GM19463 (cell line): ENCODE data around the gene REPS1.
A peak's percentile ranks its signal among the peaks of the same experiment; 100 is the strongest.
"Not testable (repeated sequence)": the region's sequence is repeated elsewhere in the genome, so short reads cannot be mapped to it uniquely, and the experiment has no call there.

Experiments
- ATAC-seq: cut with Tn5 transposase; IDR thresholded peaks from one replicate; pipeline ENCODE4 v1.9.1; 2021; ENCODE audit warnings: mild to moderate bottlenecking, moderate library complexity; ENCODE audit not compliant: unreplicated experiment

REPS1 gene

GRCh38 chr6:138943089-138943625 lies 44.9 kb downstream of the REPS1 start:
- no peak for ATAC-seq

GRCh38 chr6:138936873-138937272 lies 51.2 kb downstream of the REPS1 start:
- ATAC-seq = not testable (repeated sequence)

DNA sequence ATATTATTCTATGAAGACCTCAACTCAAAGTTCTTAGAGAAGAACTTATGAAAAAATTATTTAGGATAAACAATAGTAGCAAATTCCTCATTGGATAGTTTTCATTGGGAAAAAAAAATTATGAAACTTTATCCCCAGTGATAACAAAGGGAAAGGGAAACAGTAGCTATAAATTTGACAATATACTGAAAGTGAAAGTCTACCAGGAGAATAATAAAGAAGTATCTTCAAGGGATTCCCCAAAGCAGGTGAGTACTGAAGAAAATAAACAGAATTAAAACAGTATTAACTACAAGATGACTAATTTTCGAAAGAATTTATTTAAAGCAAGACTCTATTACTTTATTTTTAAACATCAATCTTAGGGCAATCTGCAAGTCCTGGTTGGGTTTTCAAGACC lies 56.4 kb downstream of the REPS1 start:
- no peak for ATAC-seq

GRCh38 chr6:138926579-138926978 lies 61.5 kb downstream of the REPS1 start:
- no peak for ATAC-seq

DNA sequence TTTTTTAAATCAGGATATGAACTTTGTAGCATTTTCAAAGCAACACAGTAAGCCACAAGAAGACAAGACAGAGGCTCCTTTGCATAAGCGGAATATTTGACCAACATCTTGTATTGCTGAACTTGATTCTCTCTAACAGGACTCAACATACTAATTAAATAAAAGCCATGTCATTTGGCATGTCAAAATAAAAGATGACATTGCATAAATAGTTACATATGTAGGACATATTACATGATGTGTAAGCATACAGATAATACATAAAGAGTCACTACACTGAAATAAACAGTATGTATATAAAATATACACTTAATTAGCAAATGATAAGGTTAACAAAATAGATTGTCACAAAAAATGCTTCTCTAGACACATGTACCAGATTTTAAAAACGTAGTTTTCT lies 62.2 kb downstream of the REPS1 start:
- no peak for ATAC-seq

DNA sequence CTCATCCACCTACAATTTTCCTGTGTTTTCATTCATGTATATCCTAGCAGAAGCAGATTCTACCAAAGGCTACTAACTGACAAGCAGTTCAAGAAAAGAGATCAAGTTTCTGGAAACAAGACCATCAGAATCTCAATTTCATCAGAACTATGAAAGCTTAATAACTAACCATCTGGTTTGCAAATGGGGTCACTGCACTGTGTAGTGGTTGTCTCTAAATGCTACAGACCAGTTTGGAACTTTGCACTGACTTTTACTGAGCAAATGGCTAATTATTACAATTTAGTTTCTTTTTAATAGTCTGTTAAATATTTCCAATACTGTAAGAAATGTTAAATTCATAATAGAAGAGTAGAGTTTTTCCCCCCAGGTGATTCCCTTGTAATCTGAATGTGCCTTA lies 64.5 kb downstream of the REPS1 start:
- ATAC-seq = no peak

- no peak for ATAC-seq
These were observed 67.1 kb downstream of the REPS1 start for GRCh38 chr6:138920906-138921305.

GRCh38 chr6:138914701-138915100 lies 73.4 kb downstream of the REPS1 start:
- ATAC-seq = no peak

GRCh38 chr6:138912308-138912707 lies 75.7 kb downstream of the REPS1 start:
- ATAC-seq = no peak

DNA sequence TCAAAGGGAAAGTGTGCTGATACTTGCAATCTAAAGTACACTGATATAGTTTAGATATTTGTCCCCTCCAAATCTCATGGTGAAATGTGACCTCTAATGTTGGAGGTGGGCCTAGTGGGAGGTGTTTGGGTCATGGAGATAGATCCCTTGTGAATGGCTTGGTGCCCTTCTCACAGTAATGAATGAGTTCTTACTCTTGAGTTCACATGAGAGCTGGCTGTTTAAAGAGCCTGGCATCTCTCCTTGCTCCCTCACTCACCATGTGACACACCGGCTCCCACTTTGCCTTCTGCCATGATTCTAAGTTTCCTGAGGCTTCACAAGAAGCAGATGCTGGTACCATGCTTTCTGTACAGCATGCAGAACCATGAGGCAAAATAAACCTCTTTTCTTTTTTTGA lies 78.1 kb downstream of the REPS1 start:
- ATAC-seq = no peak

DNA sequence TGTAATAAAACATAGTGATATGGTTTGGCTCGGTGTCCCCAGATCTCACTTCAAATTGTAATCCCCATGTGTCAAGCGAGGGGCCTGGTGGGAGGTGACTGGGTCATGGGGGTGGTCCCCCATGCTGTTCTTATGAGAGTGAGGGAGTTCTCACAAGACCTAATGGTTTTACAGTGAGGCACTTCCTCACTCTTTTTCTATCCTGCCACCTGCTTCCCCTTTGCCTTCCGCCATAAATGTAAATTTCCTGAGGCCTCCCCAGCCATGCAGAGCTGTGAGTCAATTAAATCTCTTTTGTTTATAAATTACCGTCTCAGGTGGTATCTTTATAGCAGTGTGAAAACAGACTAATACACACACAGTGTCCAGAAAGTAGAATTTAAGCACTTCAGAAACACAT lies 78.5 kb downstream of the REPS1 start:
- no peak for ATAC-seq

DNA sequence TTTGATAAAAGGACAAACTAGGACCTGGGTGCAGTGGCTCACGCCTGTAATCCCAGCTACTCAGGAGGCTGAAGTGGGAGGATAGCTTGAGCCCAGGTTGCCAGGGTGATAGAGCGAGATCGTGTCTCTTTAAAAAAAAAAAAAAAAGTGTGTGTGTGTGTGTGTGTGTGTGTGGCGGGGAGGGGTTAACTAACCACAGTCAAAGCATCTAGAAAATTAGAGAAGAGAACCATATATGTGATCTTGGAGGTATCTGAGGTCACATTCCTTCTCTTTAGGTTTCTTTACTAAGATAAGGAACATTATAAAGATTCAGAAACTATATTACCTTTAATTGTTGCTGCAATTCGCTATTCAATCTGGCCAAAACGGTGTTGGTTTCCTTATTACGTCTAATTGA lies 80.9 kb downstream of the REPS1 start:
- no peak for ATAC-seq

DNA sequence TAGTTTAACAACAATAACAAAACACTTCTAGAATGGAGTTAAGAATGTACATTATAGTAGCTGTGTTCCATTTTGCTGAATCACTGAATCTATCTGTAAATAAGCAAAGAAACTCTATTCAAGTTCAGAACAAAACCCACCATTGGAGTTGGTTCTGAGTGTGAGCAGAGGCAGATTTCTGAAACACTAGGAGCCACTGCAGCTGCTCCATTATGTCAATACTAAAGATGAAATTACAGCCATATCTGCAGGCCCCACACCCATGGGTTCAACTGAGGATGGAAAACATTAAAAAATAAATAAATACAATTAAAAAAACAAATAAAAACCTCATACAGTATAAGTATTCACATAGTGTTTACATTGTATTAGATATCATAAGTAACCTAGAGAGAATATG lies 91.0 kb downstream of the REPS1 start:
- ATAC-seq = no peak

DNA sequence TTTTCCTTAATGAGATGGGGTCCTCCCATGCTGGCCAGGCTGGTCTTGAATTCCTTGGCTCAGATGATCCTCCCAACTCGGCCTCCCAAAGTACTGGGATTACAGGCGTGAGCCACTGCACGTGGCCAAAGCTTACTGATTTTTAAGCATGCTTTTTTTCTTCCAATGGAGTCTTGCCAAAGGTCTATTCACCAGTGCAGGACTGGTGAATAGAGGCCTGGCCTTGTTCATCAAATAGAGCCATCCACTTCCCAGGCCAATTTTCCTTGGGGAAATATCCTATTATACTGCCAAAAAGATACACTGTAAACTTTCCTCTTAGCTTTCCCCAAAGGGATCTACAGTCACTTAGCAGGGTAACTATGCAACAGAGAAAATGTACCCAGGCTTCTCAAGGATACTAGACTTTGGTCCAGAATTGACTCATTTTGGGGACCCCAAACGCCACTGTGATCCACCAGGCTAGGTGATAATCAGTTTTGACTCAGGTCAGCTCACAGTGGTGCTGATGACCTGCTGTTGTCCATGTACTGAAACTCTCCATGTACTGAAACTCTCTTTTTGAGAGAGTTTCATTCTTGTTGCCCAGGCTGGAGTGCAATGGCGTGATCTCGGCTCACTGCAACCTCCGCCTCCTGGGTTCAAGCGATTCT lies 91.8 kb downstream of the REPS1 start:
- no peak for ATAC-seq

DNA sequence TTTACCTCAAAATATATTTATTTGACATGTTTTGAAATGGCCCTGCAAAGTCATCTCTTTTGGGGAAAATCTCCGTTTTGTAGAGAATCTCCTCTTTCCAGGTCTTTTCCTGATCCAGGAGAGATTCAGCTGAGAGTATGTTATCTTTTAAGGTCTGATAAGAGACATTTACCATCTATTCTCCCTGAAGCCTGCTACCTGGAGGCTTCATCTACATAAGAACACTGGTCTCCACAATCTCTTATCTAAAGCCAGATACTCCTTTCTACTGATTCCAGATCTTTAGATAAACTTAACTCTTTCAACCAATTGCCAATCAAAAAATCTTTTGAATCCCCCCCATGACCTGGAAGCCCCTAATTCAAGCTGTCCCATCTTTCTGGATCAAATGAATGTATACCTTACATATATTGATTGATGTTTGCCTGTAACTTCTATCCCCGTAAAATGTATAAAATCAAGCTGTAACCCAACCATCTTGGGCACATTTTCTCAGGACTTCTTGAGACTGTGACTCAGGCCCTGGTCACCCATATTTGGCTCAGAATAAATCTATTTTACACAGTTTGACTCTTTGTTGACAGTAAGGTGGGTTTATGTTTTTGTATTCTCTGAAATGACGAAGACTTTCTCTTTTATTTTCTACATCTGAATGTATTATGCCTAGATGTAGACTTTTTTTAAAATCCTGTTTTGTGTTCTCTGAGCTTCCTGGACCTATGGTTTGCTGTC lies 96.6 kb downstream of the REPS1 start:
- no peak for ATAC-seq

- ATAC-seq = no peak
These were observed 102.8 kb downstream of the REPS1 start for GRCh38 chr6:138885156-138885819.

DNA sequence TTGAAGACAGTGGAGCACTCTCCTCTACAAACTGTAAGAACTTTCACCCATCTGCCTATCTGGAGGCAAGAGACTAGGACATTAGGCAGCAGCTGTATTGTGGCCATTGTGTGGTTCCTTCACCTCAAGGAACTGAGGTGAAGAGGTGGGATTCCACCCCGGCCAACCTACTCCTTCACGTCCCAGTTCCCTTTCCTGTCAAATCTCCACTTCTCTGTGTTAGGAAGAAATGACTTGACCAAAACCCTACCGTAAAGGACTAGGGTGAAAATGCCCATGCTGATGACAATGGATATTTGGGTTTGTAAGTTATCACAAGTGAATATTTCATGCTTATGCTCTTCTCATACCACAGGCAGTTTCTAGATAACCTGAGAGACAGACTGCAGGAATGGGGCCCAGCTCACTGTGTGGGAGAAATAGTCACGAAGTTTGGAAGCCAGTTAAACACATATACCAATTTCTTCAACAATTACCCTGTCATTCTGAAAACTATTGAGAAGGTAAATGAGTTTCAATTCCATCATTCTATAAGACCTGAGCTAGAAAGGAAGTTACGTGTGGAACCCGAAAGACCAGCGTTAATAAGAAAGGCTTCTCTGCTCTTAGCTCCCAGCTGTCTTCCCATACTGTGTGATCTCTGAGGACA lies 105.6 kb downstream of the REPS1 start:
- ATAC-seq = peak; percentile 73

GRCh38 chr6:138873191-138873590 lies 114.9 kb downstream of the REPS1 start:
- ATAC-seq = no peak

DNA sequence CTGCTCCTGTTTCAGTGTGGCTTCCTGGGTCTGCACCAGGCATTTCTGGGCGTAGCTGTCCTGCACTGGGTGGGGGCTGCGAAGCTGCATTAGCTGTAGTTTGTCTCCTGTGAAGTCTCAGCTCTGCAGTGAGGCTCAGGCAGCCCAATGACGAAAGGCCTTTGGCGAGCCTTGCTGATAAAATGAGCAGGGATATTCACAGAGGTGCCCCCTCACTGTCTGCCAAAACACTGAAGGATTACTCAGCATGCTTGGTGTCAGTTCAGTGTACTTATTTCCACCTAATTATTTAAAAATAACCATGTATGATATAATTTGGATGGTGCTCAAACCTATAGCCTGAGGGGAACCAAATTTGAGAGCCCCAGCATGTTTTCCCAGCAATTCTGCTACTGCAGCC lies 118.7 kb downstream of the REPS1 start:
- no peak for ATAC-seq

DNA sequence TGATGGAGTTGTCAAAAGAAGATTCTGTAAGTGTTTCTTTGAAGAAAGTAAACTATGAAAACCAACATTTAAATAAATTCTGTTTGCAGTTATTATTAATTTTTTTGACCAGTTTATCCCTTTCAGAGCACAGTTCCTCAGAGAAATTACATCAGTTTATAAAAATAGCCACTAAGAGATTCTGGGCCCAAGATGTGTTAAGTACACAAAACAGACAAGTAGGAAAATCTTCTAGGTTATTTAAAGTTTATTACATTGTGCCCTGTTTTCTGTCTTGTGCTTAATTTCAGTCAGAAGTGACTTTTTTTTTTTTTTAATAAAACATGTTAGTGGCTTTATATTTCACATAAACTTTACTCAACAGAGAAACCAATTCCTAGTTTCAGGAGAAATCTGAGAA lies 119.9 kb downstream of the REPS1 start:
- no peak for ATAC-seq

DNA sequence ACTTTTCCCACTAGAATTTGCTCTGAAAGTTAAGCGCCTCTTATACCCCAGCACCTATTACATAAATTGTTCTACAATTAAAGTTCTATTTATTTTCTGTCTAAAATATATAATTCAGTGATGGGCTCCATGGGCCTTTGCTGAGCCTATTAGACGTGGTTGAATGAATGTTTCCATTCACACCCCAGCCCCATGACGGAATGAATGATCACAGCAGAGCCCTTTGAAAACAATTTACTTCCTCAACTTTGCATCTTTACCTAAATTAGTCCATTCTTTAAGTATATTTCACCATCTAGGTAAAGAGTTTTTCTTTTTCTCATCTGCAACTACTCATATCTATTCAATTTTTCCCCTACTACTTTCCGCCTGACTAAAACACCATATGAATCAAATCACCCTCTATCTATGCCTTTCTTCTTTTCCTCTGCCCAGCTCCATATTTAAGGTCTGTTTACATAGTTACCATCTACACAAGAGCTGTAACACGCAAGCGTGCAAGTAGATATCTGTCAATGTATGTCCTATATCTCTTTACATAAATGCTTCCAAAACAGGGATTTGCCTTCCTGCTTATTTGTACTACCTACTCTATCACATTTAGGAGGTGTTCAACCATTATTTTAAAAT lies 122.5 kb downstream of the REPS1 start:
- ATAC-seq = no peak
